ENCODE data around the gene AMD1.

The AMD1 gene

GRCh38 chr6:110939429-110940200 lies 65.0 kb downstream of the AMD1 start:
- DNase-seq (ENCODE audit: low read depth) = no peak

GRCh38 chr6:110944681-110945151 lies 70.1 kb downstream of the AMD1 start:
- DNase-seq (ENCODE audit: low read depth) = peak; percentile 33
